ENCODE measurements around the gene SGCD.

DNA sequence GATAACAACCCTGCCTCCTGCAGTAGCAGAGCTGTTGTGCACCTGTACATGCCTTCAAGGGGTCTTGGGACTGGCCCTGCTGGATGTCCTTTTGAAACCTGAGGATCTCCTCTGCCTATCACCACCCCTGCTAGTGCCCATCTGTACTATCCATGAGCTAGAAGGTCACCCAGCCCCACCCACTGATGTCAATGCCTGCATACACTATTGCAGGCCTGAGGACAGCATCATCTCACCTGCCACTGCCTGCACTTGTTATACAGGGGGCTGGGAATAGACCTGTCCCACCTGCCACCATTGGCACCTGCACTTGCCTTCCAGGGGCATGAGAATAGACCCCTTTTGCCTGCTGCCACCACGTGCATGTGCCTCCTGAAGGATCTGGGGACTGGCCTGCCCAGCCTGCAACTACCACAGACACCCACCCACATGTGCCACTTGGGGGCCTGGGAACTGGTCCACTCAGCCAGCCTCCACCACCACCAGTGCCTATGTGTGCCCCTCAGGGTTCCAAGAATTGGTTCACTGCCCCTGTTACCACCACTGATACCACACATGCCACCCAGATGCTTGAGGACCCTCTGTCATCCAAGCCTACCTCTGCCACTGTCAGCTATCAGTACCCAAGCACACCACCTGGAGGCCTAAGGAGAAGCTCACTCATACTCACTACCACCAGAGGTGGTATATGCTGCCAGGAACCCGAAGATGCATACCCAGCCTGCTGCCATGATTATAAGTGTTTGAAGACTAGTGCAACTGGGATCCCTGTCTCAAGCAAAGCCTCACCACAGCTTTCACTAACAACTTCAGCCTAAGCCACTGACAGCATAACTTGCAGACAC lies 159.7 kb downstream of the SGCD start:
- TF ChIP-seq POLR2A (IDR thresholded peaks at IDR 0.05), result no peak
- no peak for TF ChIP-seq CTCF (IDR thresholded peaks at IDR 0.05 in 8 of 11, conservative IDR thresholded peaks at IDR 0.05 in 3 of 11)

Data from spleen (tissue), 7 donors.